ENCODE measurements around the gene ABO. TPM values are rescaled to one million over a fixed set of nuclear protein-coding genes. Genes with fewer than 3 reads are reported as not detected.
"Not testable (repeated sequence)": the region's sequence is repeated elsewhere in the genome, so short reads cannot be mapped to it uniquely, and the experiment has no call there.

ABO gene
- polyA plus RNA-seq, 1 donor: 1.3 TPM

- DNase-seq (ENCODE audit: low read depth): no peak
Observed at GRCh38 chr9:133226219-133227171, 48.5 kb downstream of the ABO start.

GRCh38 chr9:133225171-133226011 lies 49.6 kb downstream of the ABO start:
- DNase-seq (ENCODE audit: low read depth): no peak

- DNase-seq (ENCODE audit: low read depth): no peak
Observed at GRCh38 chr9:133224762-133225161, 50.2 kb downstream of the ABO start.

- not testable (repeated sequence) for DNase-seq (ENCODE audit: low read depth)
Observed at GRCh38 chr9:133223159-133223756, 51.7 kb downstream of the ABO start.

- not testable (repeated sequence) for DNase-seq (ENCODE audit: low read depth)
Observed at GRCh38 chr9:133221994-133222393, 53.0 kb downstream of the ABO start.

- DNase-seq (ENCODE audit: low read depth): no peak
Observed at GRCh38 chr9:133221177-133221809, 53.7 kb downstream of the ABO start.

- not testable (repeated sequence) for DNase-seq (ENCODE audit: low read depth)
Observed at GRCh38 chr9:133218049-133218975, 56.7 kb downstream of the ABO start.

GRCh38 chr9:133217333-133217988 lies 57.5 kb downstream of the ABO start:
- not testable (repeated sequence) for DNase-seq (ENCODE audit: low read depth)

- not testable (repeated sequence) for DNase-seq (ENCODE audit: low read depth)
Observed at GRCh38 chr9:133214276-133214675, 60.7 kb downstream of the ABO start.

- no peak for DNase-seq (ENCODE audit: low read depth)
Observed at GRCh38 chr9:133210609-133211008, 64.4 kb downstream of the ABO start.

GRCh38 chr9:133210202-133210532 lies 64.8 kb downstream of the ABO start:
- no peak for DNase-seq (ENCODE audit: low read depth)

- DNase-seq (ENCODE audit: low read depth): not testable (repeated sequence)
Observed at GRCh38 chr9:133209327-133210201, 65.4 kb downstream of the ABO start.

GRCh38 chr9:133208880-133209300 lies 66.1 kb downstream of the ABO start, which contains the start of gene OBP2B:
OBP2B (minus strand) TSS chr9:133209250; CDS start chr9:133209199, 51 bp downstream.
- DNase-seq (ENCODE audit: low read depth): not testable (repeated sequence)

- not testable (repeated sequence) for DNase-seq (ENCODE audit: low read depth)
Observed at GRCh38 chr9:133208171-133208879, 66.7 kb downstream of the ABO start.

- DNase-seq (ENCODE audit: low read depth): no peak
Observed at GRCh38 chr9:133207540-133208170, 67.3 kb downstream of the ABO start.

GRCh38 chr9:133207021-133207531 lies 67.9 kb downstream of the ABO start:
- DNase-seq (ENCODE audit: low read depth): no peak
